Mesenchymal stem cell (in vitro differentiated cells and primary cell): ENCODE data around the gene RDH13.
A peak's percentile ranks its signal among the peaks of the same experiment; 100 is the strongest.

ENCODE experiments used
- DNase-seq: peaks from one replicate; pipeline ENCODE4 v3.0.0-alpha.2; 2013
- H2AFZ ChIP-seq: one replicate; pipeline ENCODE4 v1.6.1; 2013; ENCODE audit warnings: low read depth, mild to moderate bottlenecking, control low read depth, inconsistent platforms, low read length, moderate library complexity
- H2AK5ac ChIP-seq: 2 replicates; pipeline ENCODE4 v1.6.1; 2013; ENCODE audit warnings: low read length, moderate library complexity, mild to moderate bottlenecking, inconsistent platforms; ENCODE audit not compliant: severe bottlenecking
- H2BK120ac ChIP-seq: one replicate; pipeline ENCODE4 v1.6.1; 2013; ENCODE audit warnings: low read depth, mild to moderate bottlenecking, inconsistent platforms, low read length, moderate library complexity
- H2BK12ac ChIP-seq, 2 experiments: one replicate each; pipeline ENCODE4 v1.6.1; 2013; ENCODE audit warnings: inconsistent platforms in 2 of 2, low read length in 2 of 2, mild to moderate bottlenecking in 2 of 2, moderate library complexity in 2 of 2, control low read depth in 1 of 2
- H2BK15ac ChIP-seq: one replicate; pipeline ENCODE4 v1.6.1; 2013; ENCODE audit warnings: mild to moderate bottlenecking, low read depth, inconsistent platforms; ENCODE audit not compliant: poor library complexity, severe bottlenecking
- H2BK5ac ChIP-seq: 2 replicates; pipeline ENCODE4 v1.6.1; 2013; ENCODE audit warnings: low read depth, mild to moderate bottlenecking, low read length, control low read depth, inconsistent platforms; ENCODE audit not compliant: poor library complexity, severe bottlenecking
- H3K14ac ChIP-seq, 2 experiments: one replicate each; pipeline ENCODE4 v1.6.1; 2013; ENCODE audit warnings: inconsistent platforms in 2 of 2, low read length in 2 of 2, control low read depth in 1 of 2, mild to moderate bottlenecking in 1 of 2, moderate library complexity in 1 of 2
- H3K18ac ChIP-seq, 2 experiments: one replicate each; pipeline ENCODE4 v1.6.1; 2013; ENCODE audit warnings: inconsistent platforms in 2 of 2, low read length in 2 of 2, control low read depth in 1 of 2, low read depth in 1 of 2, mild to moderate bottlenecking in 1 of 2
- H3K23ac ChIP-seq, 2 experiments: one replicate each; pipeline ENCODE4 v1.6.1; 2013; ENCODE audit warnings: inconsistent platforms in 2 of 2, low read length in 2 of 2, mild to moderate bottlenecking in 2 of 2, moderate library complexity in 2 of 2, control low read depth in 1 of 2
- H3K27ac ChIP-seq: 2 replicates; pipeline ENCODE4 v1.5.1; 2013; ENCODE audit warnings: mild to moderate bottlenecking, moderate library complexity, low read length, control low read depth, inconsistent platforms; ENCODE audit not compliant: poor library complexity, severe bottlenecking
- H3K27me3 ChIP-seq, 2 experiments: 2 replicates each; pipeline versions ENCODE4 v1.6.1 to v1.7.0; 2013; ENCODE audit warnings: low read length in 2 of 2, mild to moderate bottlenecking in 2 of 2, moderate library complexity in 2 of 2, control low read depth in 1 of 2, inconsistent platforms in 1 of 2; ENCODE audit not compliant: control insufficient read depth in 1 of 2, insufficient read depth in 1 of 2
- H3K36me3 ChIP-seq, 2 experiments: 2 replicates each; pipeline versions ENCODE4 v1.6.1 to v1.7.0; 2013; ENCODE audit warnings: low read length in 2 of 2, control low read depth in 1 of 2, inconsistent platforms in 1 of 2, low read depth in 1 of 2, mild to moderate bottlenecking in 1 of 2; ENCODE audit not compliant: insufficient read depth in 2 of 2, control insufficient read depth in 1 of 2
- H3K4ac ChIP-seq, 2 experiments: one replicate each; pipeline ENCODE4 v1.6.1; 2013; ENCODE audit warnings: inconsistent platforms in 2 of 2, low read length in 2 of 2, mild to moderate bottlenecking in 2 of 2, moderate library complexity in 2 of 2, control low read depth in 1 of 2, low read depth in 1 of 2
- H3K4me1 ChIP-seq: 2 replicates; pipeline ENCODE4 v1.6.1; 2013; ENCODE audit warnings: low read depth, low read length, control low read depth; ENCODE audit not compliant: control insufficient read depth, insufficient read depth
- H3K4me2 ChIP-seq: 2 replicates; pipeline ENCODE4 v1.6.1; 2013; ENCODE audit warnings: low read length, mild to moderate bottlenecking, inconsistent platforms; ENCODE audit not compliant: poor library complexity, severe bottlenecking
- H3K4me3 ChIP-seq, 2 experiments: 2 replicates each; pipeline versions ENCODE4 v1.5.1 to v1.7.0; 2013; ENCODE audit warnings: low read length in 2 of 2, mild to moderate bottlenecking in 2 of 2, control low read depth in 1 of 2, low read depth in 1 of 2; ENCODE audit not compliant: insufficient read depth in 1 of 2
- H3K79me1 ChIP-seq: replicated peaks from 2 replicates; pipeline ENCODE4 v1.6.1; 2013; ENCODE audit warnings: mild to moderate bottlenecking, control low read depth, low read length, inconsistent platforms; ENCODE audit not compliant: poor library complexity, severe bottlenecking
- H3K9ac ChIP-seq: 2 replicates; pipeline ENCODE4 v1.7.0; 2013; ENCODE audit warnings: mild to moderate bottlenecking, low read length, moderate library complexity
- H3K9me3 ChIP-seq: 2 replicates; pipeline ENCODE4 v1.7.0; 2013; ENCODE audit warnings: mild to moderate bottlenecking, low read length; ENCODE audit not compliant: control insufficient read depth
- H4K8ac ChIP-seq: one replicate; pipeline ENCODE4 v1.6.1; 2013; ENCODE audit warnings: inconsistent platforms, mild to moderate bottlenecking, low read length, moderate library complexity
- H4K91ac ChIP-seq: one replicate; pipeline ENCODE4 v1.6.1; 2013; ENCODE audit warnings: mild to moderate bottlenecking, low read length, inconsistent platforms
- WGBS: methylation state at CpG from one replicate; pipeline ENCODE4 v1.1.7; 2013; ENCODE audit warnings: mixed read lengths; 5-methylcytosine and 5-hydroxymethylcytosine counted together

Gene RDH13

GRCh38 chr19:55088021-55088451 is 25.1 kb upstream of the RDH13 start:
- no peak overlapping the region for H3K18ac ChIP-seq
- no peak overlapping the region for H3K27ac ChIP-seq
- H3K4me1 ChIP-seq, result peaks cover 32% of the 10 kb centered on the region
- DNase-seq, result no peak
- H2AK5ac ChIP-seq, result no peak overlapping the region
- H3K36me3 ChIP-seq, result peaks cover 20 to 40% of the 10 kb centered on the region in 2 experiments
- peak overlapping the region in 1 of 2 experiments; percentile 41 for H3K14ac ChIP-seq
- H3K4me3 ChIP-seq, result peak overlapping the region in 1 of 2 experiments; percentile 77
- H4K8ac ChIP-seq, result no peak overlapping the region
- H3K9ac ChIP-seq, result peak overlapping the region; percentile 64
- H3K79me1 ChIP-seq, result peaks cover 5% of the 10 kb centered on the region
- 78% methylated on average over 12 of the region's 12 CpGs for WGBS
- H2BK120ac ChIP-seq, result no peak overlapping the region
- peak overlapping the region in 1 of 2 experiments; percentile 35 for H3K4ac ChIP-seq
- H2BK5ac ChIP-seq, result no peak overlapping the region
- no peak overlapping the region for H4K91ac ChIP-seq
- peak overlapping the region in 1 of 2 experiments; percentile 10 for H2BK12ac ChIP-seq
- H2AFZ ChIP-seq, result no peak overlapping the region
- H3K23ac ChIP-seq, result no peak overlapping the region
- H3K4me2 ChIP-seq, result no peak overlapping the region
- H3K9me3 ChIP-seq, result no peaks in the 10 kb centered on the region
- H3K27me3 ChIP-seq, result peaks cover 34 to 38% of the 10 kb centered on the region in 2 experiments
- H2BK15ac ChIP-seq, result no peak overlapping the region

GRCh38 chr19:55087542-55087901 is 24.6 kb upstream of the RDH13 start:
- Histone ChIP-seq H4K8ac (no peak overlapping the region), H3K27me3 (peaks cover 39 to 43% of the 10 kb centered on the region in 2 experiments), H2BK5ac (no peak overlapping the region), H3K4me1 (peaks cover 32% of the 10 kb centered on the region), H2AFZ (no peak overlapping the region), H3K23ac (peak overlapping the region in 1 of 2 experiments; percentile 23), H3K4ac (no peak overlapping the region), H4K91ac (no peak overlapping the region), H3K79me1 (peaks cover 2% of the 10 kb centered on the region), H3K18ac (no peak overlapping the region), H2BK15ac (no peak overlapping the region), H3K14ac (peak overlapping the region in 1 of 2 experiments; percentile 13), H3K36me3 (peaks cover 20 to 35% of the 10 kb centered on the region in 2 experiments), H3K4me3 (peak overlapping the region; percentile 61 to 77), H2BK12ac (peak overlapping the region in 1 of 2 experiments; percentile 25), H3K9ac (peak overlapping the region; percentile 64), H2AK5ac (no peak overlapping the region), H3K27ac (no peak overlapping the region), H2BK120ac (no peak overlapping the region), H3K4me2 (peak overlapping the region; percentile 99), H3K9me3 (no peaks in the 10 kb centered on the region)
- WGBS, result 31% methylated on average over 17 of the region's 17 CpGs
- no peak for DNase-seq

- WGBS, result 2% methylated on average over 73 of the region's 74 CpGs
Observed at GRCh38 chr19:55086730-55087541, 24.0 kb upstream of the RDH13 start.

More at GRCh38 chr19:55086730-55087541, 24.0 kb upstream of the RDH13 start:
- H3K4me2 ChIP-seq, result peak overlapping the region; percentile 99
- peak; percentile 97 for DNase-seq
- peak overlapping the region in 1 of 2 experiments; percentile 25 for H2BK12ac ChIP-seq
- H2BK5ac ChIP-seq, result no peak overlapping the region
- H3K9me3 ChIP-seq, result no peaks in the 10 kb centered on the region
- H3K4ac ChIP-seq, result no peak overlapping the region
- H3K18ac ChIP-seq, result peak overlapping the region in 1 of 2 experiments; percentile 41
- no peak overlapping the region for H3K27ac ChIP-seq
- peaks cover 34% of the 10 kb centered on the region for H3K4me1 ChIP-seq
- H2BK120ac ChIP-seq, result no peak overlapping the region
- H3K27me3 ChIP-seq, result peaks cover 45 to 49% of the 10 kb centered on the region in 2 experiments
- peak overlapping the region in 1 of 2 experiments; percentile 14 for H3K14ac ChIP-seq
- peaks cover 2% of the 10 kb centered on the region for H3K79me1 ChIP-seq
- no peak overlapping the region for H2BK15ac ChIP-seq
- no peak overlapping the region for H4K8ac ChIP-seq
- peaks cover 20 to 29% of the 10 kb centered on the region in 2 experiments for H3K36me3 ChIP-seq
- peak overlapping the region; percentile 64 for H3K9ac ChIP-seq
- H2AFZ ChIP-seq, result no peak overlapping the region
- peak overlapping the region in 1 of 2 experiments; percentile 9 for H3K23ac ChIP-seq
- peak overlapping the region; percentile 61 to 77 for H3K4me3 ChIP-seq
- no peak overlapping the region for H4K91ac ChIP-seq
- H2AK5ac ChIP-seq, result no peak overlapping the region
